SU-DHL-6 (cell line): ENCODE measurements around the gene RAB1A.

Experiments
- CTCF ChIP-seq: fragments of 200-600 bp; sonication (generic); IDR thresholded peaks from one replicate; pipeline ENCODE4 v1.5.1; 2017; ENCODE audit warnings: antibody characterized with exemption, mild to moderate bottlenecking, low read length, moderate library complexity; ENCODE audit not compliant: insufficient read depth, poor library complexity, severe bottlenecking
- EZH2phosphoT487 ChIP-seq: fragments of 200-600 bp; sonication (generic), shearing (Covaris generic); conservative IDR thresholded peaks from 2 replicates; pipeline ENCODE4 v1.6.1; 2018; ENCODE audit warnings: mild to moderate bottlenecking, antibody characterized with exemption, low read length, moderate library complexity, mixed read lengths

- TF ChIP-seq CTCF: no peak
- TF ChIP-seq EZH2phosphoT487: no peak
Observed at GRCh38 chr2:65070172-65070830, 59.6 kb downstream of the RAB1A start.
